PC-9 (cell line): ENCODE results near the gene ACRV1. TPM values are rescaled to one million over a fixed set of nuclear protein-coding genes. Genes with fewer than 3 reads are reported as not detected.
"Not testable (repeated sequence)": the region's sequence is repeated elsewhere in the genome, so short reads cannot be mapped to it uniquely, and the experiment has no call there.

Source experiments
- BruUV-seq: library from RNA; stranded (reverse); fragments of 400-500 nt; replicated peaks from 2 replicates; lab custom pipeline; 2021; lab: Mats Ljungman, UMichigan
- CTCF ChIA-PET: fragments of 300-600 bp; sonication (Branson Sonifier 250); formaldehyde crosslinking; loops from one replicate; lab custom pipeline; 2022; ENCODE audit warnings: antibody characterized with exemption; lab: Charles Lee
- POLR2A ChIA-PET: fragments of 300-600 bp; sonication (Branson Sonifier 250); formaldehyde crosslinking; loops from one replicate; lab custom pipeline; 2022; ENCODE audit warnings: antibody characterized with exemption; ENCODE audit not compliant: unreplicated experiment; lab: Charles Lee
- DNase-seq, 2 experiments: peaks; one replicate each; pipeline versions ENCODE4 v3.0.0 to v3.0.0-alpha.2; 2015 to 2022; ENCODE audit warnings: mixed read lengths in 1 of 2
- H2AFZ ChIP-seq: fragments of 200-600 bp; sonication (generic); 2 replicates; pipeline ENCODE4 v1.8.1; 2017; ENCODE audit warnings: antibody characterized with exemption
- H3F3A ChIP-seq: fragments of 200-600 bp; sonication (generic); 2 replicates; pipeline ENCODE4 v1.8.1; 2017; ENCODE audit warnings: antibody characterized with exemption, mild to moderate bottlenecking, low read depth; ENCODE audit not compliant: insufficient read depth
- H3K27ac ChIP-seq: fragments of 200-600 bp; sonication (generic); 2 replicates; pipeline ENCODE4 v1.6.1; 2016; ENCODE audit warnings: mixed run types
- H3K27me3 ChIP-seq: fragments of 200-600 bp; sonication (generic); 2 replicates; pipeline ENCODE4 v1.6.1; 2016; ENCODE audit warnings: low read depth, mixed run types; ENCODE audit not compliant: insufficient read depth
- H3K36me3 ChIP-seq: fragments of 200-600 bp; sonication (generic); 2 replicates; pipeline ENCODE4 v1.6.1; 2016; ENCODE audit warnings: low read depth, mixed run types
- H3K4me1 ChIP-seq: fragments of 200-600 bp; sonication (generic); replicated peaks from 2 replicates; pipeline ENCODE4 v1.6.1; 2016; ENCODE audit warnings: mixed run types; ENCODE audit not compliant: insufficient read depth
- H3K4me2 ChIP-seq: fragments of 200-600 bp; sonication (generic); 2 replicates; pipeline ENCODE4 v1.6.1; 2017; ENCODE audit warnings: mixed run types
- H3K4me3 ChIP-seq: fragments of 200-600 bp; sonication (generic); 2 replicates; pipeline ENCODE4 v1.6.1; 2016; ENCODE audit warnings: mixed run types
- H3K79me2 ChIP-seq: fragments of 200-600 bp; sonication (generic); 2 replicates; pipeline ENCODE4 v1.6.1; 2017; ENCODE audit warnings: low read depth, mixed run types
- H3K9me2 ChIP-seq: fragments of 200-600 bp; sonication (generic); 2 replicates; pipeline ENCODE4 v1.8.1; 2017; ENCODE audit warnings: mild to moderate bottlenecking; ENCODE audit not compliant: insufficient read depth
- H3K9me3 ChIP-seq: fragments of 200-600 bp; sonication (generic); 2 replicates; pipeline ENCODE4 v1.8.1; 2016; ENCODE audit warnings: low read depth; ENCODE audit not compliant: insufficient read depth
- H4K20me1 ChIP-seq: fragments of 200-600 bp; sonication (generic); 2 replicates; pipeline ENCODE4 v1.8.1; 2017; ENCODE audit not compliant: insufficient read depth
- CTCF ChIP-seq: fragments of 200-600 bp; sonication (generic); conservative IDR thresholded peaks from 2 replicates; pipeline ENCODE4 v1.6.1; 2017; ENCODE audit warnings: mixed run types, antibody characterized with exemption, mild to moderate bottlenecking, moderate library complexity
- EZH2 ChIP-seq: fragments of 200-600 bp; sonication (generic); IDR thresholded peaks from 2 replicates; pipeline ENCODE4 v1.8.0; 2017; ENCODE audit warnings: antibody characterized with exemption, low read depth
- intact Hi-C: fragments of 100-400 bp; cut with micrococcal nuclease; formaldehyde crosslinking; loops from one replicate; pipeline ENCODE4 v1.10.0; 2022; ENCODE audit not compliant: unreplicated experiment
- total RNA-seq: library from RNA; stranded (reverse); gene quantifications from 2 replicates; pipeline ENCODE4 v1.2.3, GENCODE V29; 2021

Gene ACRV1
- total RNA-seq, 1 experiment from 2014 or later, result not detected

GRCh38 chr11:125720781-125721180 lies 40.1 kb upstream of the ACRV1 start:
- POLR2A ChIA-PET, result no interaction called here
- TF ChIP-seq CTCF (no peak), EZH2 (no peak)
- no peak for DNase-seq

GRCh38 chr11:125704686-125705085 lies 24.0 kb upstream of the ACRV1 start:
- H3K79me2 ChIP-seq, H3K4me1 ChIP-seq, H3K9me2 ChIP-seq, H3K36me3 ChIP-seq, H4K20me1 ChIP-seq, H3K4me2 ChIP-seq, H2AFZ ChIP-seq, H3K9me3 ChIP-seq, BruUV-seq, H3K4me3 ChIP-seq, H3K27ac ChIP-seq, POLR2A ChIA-PET, intact Hi-C loops, CTCF ChIA-PET, H3F3A ChIP-seq, DNase-seq: not testable (repeated sequence)
- H3K27me3 ChIP-seq, result peaks cover 38% of the 10 kb centered on the region

More at GRCh38 chr11:125720781-125721180, 40.1 kb upstream of the ACRV1 start:
- H2AFZ ChIP-seq, result no peak overlapping the region
- no peaks in the 10 kb centered on the region for H3K9me2 ChIP-seq
- no peaks in the 10 kb centered on the region for H3K36me3 ChIP-seq
- no peaks in the 10 kb centered on the region for H4K20me1 ChIP-seq
- no peak overlapping the region for H3K4me3 ChIP-seq
- H3K27ac ChIP-seq, result no peak overlapping the region
- no TSS peak for BruUV-seq
- intact Hi-C loops, result no loop called here
- H3K79me2 ChIP-seq, result no peaks in the 10 kb centered on the region
- no peaks in the 10 kb centered on the region for H3F3A ChIP-seq
- no peaks in the 10 kb centered on the region for H3K4me1 ChIP-seq
- CTCF ChIA-PET, result no interaction called here
- H3K9me3 ChIP-seq, result no peaks in the 10 kb centered on the region
- no peak overlapping the region for H3K4me2 ChIP-seq
- peaks cover 61% of the 10 kb centered on the region for H3K27me3 ChIP-seq

GRCh38 chr11:125701858-125702621 lies 21.4 kb upstream of the ACRV1 start:
- Histone ChIP-seq H3K27ac (no peak overlapping the region), H4K20me1 (no peaks in the 10 kb centered on the region), H3K79me2 (no peaks in the 10 kb centered on the region), H3K4me1 (no peaks in the 10 kb centered on the region), H3K4me2 (no peak overlapping the region), H3F3A (no peaks in the 10 kb centered on the region), H2AFZ (no peak overlapping the region), H3K4me3 (no peak overlapping the region), H3K9me3 (no peaks in the 10 kb centered on the region), H3K9me2 (no peaks in the 10 kb centered on the region), H3K27me3 (peaks cover 57% of the 10 kb centered on the region), H3K36me3 (no peaks in the 10 kb centered on the region)
- intact Hi-C loops, result no loop called here
- no peak for DNase-seq
- TF ChIP-seq EZH2, result no peak
- no peak for TF ChIP-seq CTCF
- ChIA-PET CTCF (no interaction called here), POLR2A (no interaction called here)
- no TSS peak for BruUV-seq
